NCI-H774 (cell line): ENCODE results near the gene DDOST.
"Not testable (repeated sequence)": the region's sequence is repeated elsewhere in the genome, so short reads cannot be mapped to it uniquely, and the experiment has no call there.

Source experiments
- DNase-seq: peaks from one replicate; lab custom pipeline; 2025; lab: John Stamatoyannopoulos, UW

The DDOST gene

DNA sequence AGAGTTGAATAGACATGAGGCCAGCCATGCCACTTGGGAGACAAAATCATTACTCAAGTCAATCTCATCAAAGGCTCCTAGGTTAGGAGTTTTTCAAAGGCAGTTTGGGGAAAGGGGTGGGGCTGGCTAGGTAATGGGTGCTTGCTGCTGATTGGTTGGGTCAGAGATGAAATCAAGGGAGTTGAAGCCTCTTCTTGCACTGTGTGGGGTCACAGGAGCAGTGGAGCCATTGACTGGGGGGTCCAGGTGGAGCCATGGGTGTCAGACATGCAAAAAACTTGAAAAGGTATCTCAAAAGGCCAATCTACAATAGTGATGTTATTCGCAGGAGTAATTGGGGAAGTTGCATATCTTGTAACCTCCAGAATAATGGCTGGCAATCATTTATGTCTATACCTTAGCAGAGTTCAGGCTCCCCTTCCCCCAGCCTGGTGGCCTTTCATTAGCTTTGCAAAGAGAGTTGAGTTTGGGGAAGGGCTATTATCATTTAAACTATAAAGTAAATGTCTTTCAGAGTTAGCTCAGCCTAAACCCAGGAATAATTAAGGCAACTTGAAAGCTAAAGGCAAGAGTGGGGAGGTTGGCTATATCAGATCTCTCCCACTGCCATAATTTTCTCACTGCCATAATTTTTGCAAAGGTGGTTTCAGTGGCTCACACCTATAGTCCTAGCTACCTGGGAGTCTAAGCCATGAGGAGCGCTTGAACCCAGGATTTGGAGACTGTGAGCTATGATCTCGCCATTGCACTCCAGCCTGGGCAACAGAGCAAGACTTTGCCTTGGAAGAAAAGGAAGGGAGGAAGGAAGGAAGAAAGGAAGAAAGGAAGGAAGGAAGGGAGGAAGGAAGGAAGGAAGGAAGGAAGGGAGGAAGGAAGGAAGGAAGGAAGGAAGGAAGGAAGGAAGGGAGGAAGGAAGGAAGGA, 35.7 kb downstream of the DDOST start:
- no peak for DNase-seq

DNA sequence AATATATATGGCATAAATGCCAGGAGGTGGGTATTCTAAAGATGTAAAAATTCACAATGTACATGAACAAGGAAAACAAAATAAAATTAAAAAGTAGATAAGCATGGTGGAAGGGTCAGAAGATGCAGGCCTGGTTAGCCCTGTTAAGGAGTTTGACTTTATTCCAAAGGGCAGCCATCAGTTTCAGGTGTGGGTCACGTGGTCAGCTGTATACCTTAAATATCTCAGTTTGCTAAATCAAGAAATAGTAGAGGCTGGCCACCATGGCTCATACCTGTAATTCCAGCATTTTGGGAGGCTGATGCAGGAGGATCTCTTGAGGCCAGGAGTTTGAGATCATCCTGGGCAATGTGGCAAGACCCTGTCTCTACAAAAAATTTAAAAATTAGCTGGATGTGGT, 36.5 kb downstream of the DDOST start:
- no peak for DNase-seq

GRCh38 chr1:20621012-20621411, 40.2 kb downstream of the DDOST start:
- DNase-seq = no peak

DNA sequence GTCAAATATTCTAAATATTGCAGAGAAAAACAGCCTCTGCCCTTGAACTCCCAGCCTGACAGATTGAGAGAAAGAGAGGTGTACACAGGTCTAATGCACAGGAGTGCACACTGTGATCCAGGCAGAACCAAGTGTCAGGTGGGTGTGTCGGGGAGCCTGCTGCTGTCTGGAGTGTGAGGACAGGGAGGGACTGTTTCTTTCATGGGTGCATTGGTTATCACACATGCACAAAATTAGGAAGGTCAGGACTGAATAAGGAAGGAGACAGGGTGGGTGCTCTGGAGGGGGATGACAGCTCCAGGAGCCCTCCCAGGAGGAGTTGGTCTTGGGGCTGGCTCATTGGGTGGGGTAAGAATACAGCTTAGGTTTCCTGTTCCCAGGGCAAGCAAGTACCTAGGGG, 41.2 kb downstream of the DDOST start:
- DNase-seq = no peak

GRCh38 chr1:20618550-20618949, 42.6 kb downstream of the DDOST start:
- no peak for DNase-seq

- no peak for DNase-seq
Observed at GRCh38 chr1:20616847-20617487, 44.2 kb downstream of the DDOST start.

DNA sequence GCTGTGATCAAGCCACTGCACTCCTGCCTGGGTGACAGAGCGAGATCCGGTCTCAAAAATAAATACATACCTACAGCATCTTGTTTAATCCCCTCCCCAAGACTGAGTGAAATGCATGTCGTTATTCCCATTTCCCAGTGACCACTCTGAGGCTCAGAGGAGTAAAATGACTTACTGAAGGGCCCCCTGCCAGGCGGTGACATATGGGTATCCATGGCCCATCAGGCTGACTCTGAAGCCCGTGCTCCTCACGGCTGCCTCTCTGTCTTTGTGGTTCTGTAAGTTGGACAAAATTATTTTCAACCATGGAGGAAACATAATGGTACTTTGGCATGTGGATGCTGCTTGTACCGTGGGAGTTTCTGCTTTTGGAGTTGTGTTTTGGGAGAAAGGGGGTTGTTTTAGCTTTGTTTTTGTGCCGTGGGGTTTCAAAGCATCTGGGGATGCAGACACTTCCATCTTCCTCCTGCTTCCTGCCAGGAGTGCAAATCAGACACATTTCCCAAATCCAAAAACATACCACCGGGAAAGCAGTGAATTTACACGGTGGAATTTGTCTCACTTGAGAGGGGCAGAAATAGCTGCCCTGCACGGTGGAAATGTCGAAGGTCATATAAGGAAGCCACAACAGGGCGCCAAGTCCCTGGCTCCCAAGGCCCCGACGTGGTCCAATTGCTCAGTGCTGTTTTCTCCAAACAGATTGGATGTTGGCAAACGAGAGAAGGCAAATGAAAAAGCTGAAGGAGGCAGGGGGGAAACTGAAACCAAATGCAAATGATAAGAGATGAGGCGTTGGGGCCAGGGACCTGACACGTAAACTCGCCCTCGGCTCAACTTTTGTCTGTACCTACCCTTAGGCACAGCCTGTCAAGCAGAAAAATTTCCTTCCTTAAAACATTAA, 45.0 kb downstream of the DDOST start:
- no peak for DNase-seq

DNA sequence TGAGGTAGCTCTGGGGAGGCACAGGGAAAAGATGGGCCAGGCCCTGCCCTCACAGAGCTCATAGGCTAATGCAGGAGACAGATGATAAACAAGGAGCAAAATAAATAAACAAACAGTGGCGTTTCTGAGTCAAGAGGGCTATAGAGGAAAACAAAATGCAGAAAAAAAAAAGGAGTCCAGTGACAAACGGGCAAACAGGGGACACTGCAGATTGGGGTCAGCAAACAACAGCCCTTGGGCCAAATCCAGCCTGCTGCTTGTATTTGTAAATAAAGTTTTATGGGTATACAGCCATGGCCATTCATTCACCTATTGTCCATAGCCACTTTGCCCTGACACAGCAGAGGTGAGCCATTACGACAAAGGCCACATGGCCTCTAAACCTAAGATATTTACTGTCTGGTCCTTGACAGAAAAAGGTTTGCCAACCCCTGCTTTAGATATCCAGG, 47.0 kb downstream of the DDOST start:
- no peak for DNase-seq

DNA sequence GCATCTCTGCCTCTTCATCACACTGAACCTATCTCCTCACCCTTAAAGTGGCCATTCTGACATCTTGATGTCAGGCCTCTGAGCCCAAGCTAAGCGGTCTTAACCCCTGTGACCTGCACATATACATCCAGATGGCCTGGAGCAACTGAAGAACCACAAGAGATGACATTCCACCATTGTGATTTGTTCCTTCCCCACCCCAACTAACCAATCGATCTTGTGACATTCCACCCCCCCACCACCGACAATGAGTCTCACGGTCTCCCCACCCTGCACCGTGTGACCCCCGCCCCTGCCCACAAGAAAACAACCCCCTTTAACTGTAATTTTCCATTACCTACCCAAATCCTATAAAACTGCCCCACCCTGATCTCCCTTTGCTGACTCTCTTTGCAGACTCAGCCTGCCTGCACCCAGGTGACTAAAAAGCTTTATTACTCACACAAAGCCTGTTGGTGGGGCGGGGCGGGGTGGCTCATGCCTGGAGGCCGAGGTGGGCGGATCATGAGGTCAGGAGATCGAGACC, 48.9 kb downstream of the DDOST start:
- no peak for DNase-seq

GRCh38 chr1:20611652-20612051, 49.5 kb downstream of the DDOST start:
- DNase-seq = no peak

DNA sequence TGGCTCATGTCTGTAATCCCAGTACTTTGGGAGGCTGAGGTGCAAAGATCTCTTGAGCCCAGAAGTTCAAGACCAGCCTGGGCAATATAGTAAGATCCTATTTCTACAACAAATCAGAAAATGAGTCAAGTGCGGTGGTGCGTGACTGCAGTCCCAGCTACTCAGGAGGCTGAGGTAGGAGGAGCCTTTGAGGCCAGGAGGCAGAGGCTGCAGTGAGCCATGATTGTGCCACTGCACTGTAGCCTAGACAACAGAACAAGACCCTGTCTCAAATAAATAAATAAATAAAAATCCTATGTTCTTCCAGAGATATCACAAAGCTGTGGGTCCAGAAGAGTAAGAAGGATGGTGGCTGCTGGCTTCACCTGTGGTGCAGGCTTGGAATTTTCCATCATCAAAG, 50.2 kb downstream of the DDOST start:
- no peak for DNase-seq

GRCh38 chr1:20609541-20609940, 51.6 kb downstream of the DDOST start:
- DNase-seq = no peak

GRCh38 chr1:20606801-20607570, 54.2 kb downstream of the DDOST start:
- DNase-seq = not testable (repeated sequence)

DNA sequence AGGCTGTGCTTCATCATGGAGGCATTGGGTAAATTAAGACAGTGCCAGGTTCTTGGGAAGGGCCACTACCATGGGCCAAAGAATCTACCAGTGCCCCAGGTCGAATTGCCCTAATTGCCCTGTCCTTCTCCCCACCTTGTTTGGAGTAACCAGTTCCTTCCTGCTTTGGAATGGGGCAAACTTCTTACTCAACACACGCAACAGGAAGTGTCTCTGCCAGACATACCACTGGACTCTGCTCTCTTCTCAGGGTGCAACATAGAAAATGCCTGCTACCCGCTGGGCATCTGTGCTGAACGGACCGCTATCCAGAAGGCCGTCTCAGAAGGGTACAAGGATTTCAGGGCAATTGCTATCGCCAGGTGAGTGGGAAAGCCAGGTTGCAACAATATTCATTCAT, 56.5 kb downstream of the DDOST start:
- no peak for DNase-seq

GRCh38 chr1:20603504-20604464, 57.4 kb downstream of the DDOST start:
- DNase-seq = no peak

DNA sequence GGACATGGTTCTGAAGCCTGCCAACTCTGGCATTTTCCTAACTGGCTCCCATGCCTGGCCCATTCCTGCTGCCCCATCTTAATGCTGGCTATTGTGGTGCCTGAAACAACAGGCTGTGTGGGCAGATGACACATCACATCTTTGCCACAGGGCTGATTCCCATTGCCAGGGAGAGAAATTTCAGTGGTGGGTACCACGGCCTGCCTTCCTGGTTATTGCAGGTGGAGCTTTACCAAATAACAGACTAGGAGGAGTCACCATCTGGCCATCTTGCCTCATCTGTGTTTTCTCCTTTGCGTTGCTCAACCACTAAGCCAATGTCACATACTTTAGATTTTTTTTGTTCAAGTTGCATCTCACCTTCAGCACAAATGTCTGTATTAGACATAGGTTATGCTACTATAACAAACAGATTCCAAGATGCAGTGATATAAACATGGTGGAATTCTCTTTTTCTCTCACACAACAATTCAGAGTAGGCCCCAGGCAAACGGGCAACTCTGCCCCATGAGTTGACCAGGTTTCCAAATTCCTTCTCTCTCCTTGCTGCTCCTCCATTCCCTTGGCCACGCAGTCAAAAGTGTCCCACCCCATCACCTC, 58.2 kb downstream of the DDOST start:
- DNase-seq = no peak
